ENCODE data around the gene NADSYN1. TPM values are rescaled to one million over a fixed set of nuclear protein-coding genes. Genes with fewer than 3 reads are reported as not detected.
"Not testable (repeated sequence)": the region's sequence is repeated elsewhere in the genome, so short reads cannot be mapped to it uniquely, and the experiment has no call there.

The NADSYN1 gene
- 10 to 100 TPM; 44.4 to 81.0 (median 64.1) TPM for polyA plus RNA-seq (ENCODE audit: insufficient read depth in 1 of 5, insufficient read length in 5 of 5, low replicate concordance in 1 of 5)
- long read RNA-seq, donor 1, transcript NADSYN1-223 (1 exons, 2,011 nt): major isoform, 10 of 13 reads
- long read RNA-seq, donor 1, partial matches to known transcripts: 0 of 13 reads
- long read RNA-seq, donor 1, other reads (novel, unspliced or antisense): 0 of 13 reads
- long read RNA-seq, donor 2, transcript NADSYN1-223 (1 exons, 2,011 nt): major isoform, 7 of 13 reads
- long read RNA-seq, donor 2, partial matches to known transcripts: 0 of 13 reads
- long read RNA-seq, donor 2, other reads (novel, unspliced or antisense): 0 of 13 reads
- long read RNA-seq, donor 3, transcript NADSYN1-223 (1 exons, 2,011 nt): major isoform, 6 of 9 reads
- long read RNA-seq, donor 3, partial matches to known transcripts: 0 of 9 reads
- long read RNA-seq, donor 3, other reads (novel, unspliced or antisense): 0 of 9 reads
- long read RNA-seq, donor 4, partial matches to known transcripts: 0 of 12 reads
- long read RNA-seq, donor 4, other reads (novel, unspliced or antisense): 0 of 12 reads
- long read RNA-seq, donor 5, transcript NADSYN1-201 (21 exons, 2,773 nt): minor isoform, 5 of 20 reads
- long read RNA-seq, donor 5, transcript NADSYN1-223 (1 exons, 2,011 nt): major isoform, 6 of 20 reads
- long read RNA-seq, donor 5, partial matches to known transcripts: 0 of 20 reads
- long read RNA-seq, donor 5, other reads (novel, unspliced or antisense): 0 of 20 reads
- long read RNA-seq, donor 6, transcript NADSYN1-223 (1 exons, 2,011 nt): major isoform, 9 of 14 reads
- long read RNA-seq, donor 6, partial matches to known transcripts: 0 of 14 reads
- long read RNA-seq, donor 6, other reads (novel, unspliced or antisense): 0 of 14 reads
- long read RNA-seq, donor 7, partial matches to known transcripts: 0 of 6 reads
- long read RNA-seq, donor 7, other reads (novel, unspliced or antisense): 0 of 6 reads
- long read RNA-seq, donor 8, partial matches to known transcripts: 0 of 2 reads
- long read RNA-seq, donor 8, other reads (novel, unspliced or antisense): 0 of 2 reads

GRCh38 chr11:71453037-71453917 is at the start of gene NADSYN1:
Gene NADSYN1 (plus strand): TSS chr11:71453203. CDS start chr11:71453297, 94 bp downstream.
- peak; percentile 95 for DNase-seq

GRCh38 chr11:71404209-71404608 is 48.8 kb upstream of the NADSYN1 start:
- DNase-seq: no peak

- DNase-seq: no peak
Measured at GRCh38 chr11:71406681-71407080, 46.3 kb upstream of the NADSYN1 start.

- DNase-seq: no peak
Measured at GRCh38 chr11:71407356-71407755, 45.6 kb upstream of the NADSYN1 start.

GRCh38 chr11:71408826-71409225 is 44.2 kb upstream of the NADSYN1 start:
- DNase-seq: no peak

- DNase-seq: no peak
Measured at GRCh38 chr11:71410363-71410966, 42.5 kb upstream of the NADSYN1 start.

GRCh38 chr11:71414645-71415044 is 38.4 kb upstream of the NADSYN1 start:
- no peak for DNase-seq

GRCh38 chr11:71418643-71419042 is 34.4 kb upstream of the NADSYN1 start:
- DNase-seq: no peak

- DNase-seq: peak; percentile 2 to 8
Measured at GRCh38 chr11:71420455-71421241, 32.4 kb upstream of the NADSYN1 start.

GRCh38 chr11:71421392-71421950 is 31.5 kb upstream of the NADSYN1 start:
- no peak for DNase-seq

- DNase-seq: not testable (repeated sequence)
Measured at GRCh38 chr11:71422318-71422717, 30.7 kb upstream of the NADSYN1 start.

GRCh38 chr11:71423181-71423790 is 29.7 kb upstream of the NADSYN1 start:
- DNase-seq: no peak

- DNase-seq: no peak
Measured at GRCh38 chr11:71425409-71425808, 27.6 kb upstream of the NADSYN1 start.

- no peak for DNase-seq
Measured at GRCh38 chr11:71425860-71426259, 27.1 kb upstream of the NADSYN1 start.

- no peak for DNase-seq
Measured at GRCh38 chr11:71426413-71426812, 26.6 kb upstream of the NADSYN1 start.

GRCh38 chr11:71428861-71429435 is 24.1 kb upstream of the NADSYN1 start:
- DNase-seq: peak in 1 of 2 donors; percentile 80

GRCh38 chr11:71429701-71430100 is 23.3 kb upstream of the NADSYN1 start:
- DNase-seq: no peak

- no peak for DNase-seq
Measured at GRCh38 chr11:71430166-71430565, 22.8 kb upstream of the NADSYN1 start.

- DNase-seq: no peak
Measured at GRCh38 chr11:71431271-71431670, 21.7 kb upstream of the NADSYN1 start.
